IPS-20b (cell line): ENCODE results near the gene MGAT4B.
A peak's percentile ranks its signal among the peaks of the same experiment; 100 is the strongest.

Experiments
- H3K27ac ChIP-seq: one replicate; pipeline ENCODE4 v1.5.1; 2013; ENCODE audit warnings: low read length
- H3K27me3 ChIP-seq: 2 replicates; pipeline ENCODE4 v1.6.1; 2013; ENCODE audit warnings: mild to moderate bottlenecking, low read length, inconsistent platforms; ENCODE audit not compliant: insufficient read depth
- H3K36me3 ChIP-seq: 2 replicates; pipeline ENCODE4 v1.6.1; 2013; ENCODE audit warnings: low read depth, mild to moderate bottlenecking, inconsistent platforms, low read length, moderate library complexity; ENCODE audit not compliant: insufficient read depth
- H3K4me1 ChIP-seq: 2 replicates; pipeline ENCODE4 v1.6.1; 2013; ENCODE audit warnings: mild to moderate bottlenecking, control low read depth, inconsistent platforms, low read length, moderate library complexity; ENCODE audit not compliant: insufficient read depth
- H3K4me3 ChIP-seq: 2 replicates; pipeline ENCODE4 v1.5.1; 2013; ENCODE audit warnings: mild to moderate bottlenecking, low read length, inconsistent platforms
- H3K9ac ChIP-seq: 2 replicates; pipeline ENCODE4 v1.6.1; 2013; ENCODE audit warnings: low read depth, mild to moderate bottlenecking, inconsistent platforms, low read length, moderate library complexity
- H3K9me3 ChIP-seq: 2 replicates; pipeline ENCODE4 v1.6.1; 2013; ENCODE audit warnings: mild to moderate bottlenecking, low read depth, low read length, inconsistent platforms; ENCODE audit not compliant: insufficient read depth

MGAT4B gene

GRCh38 chr5:179763215-179763945, 43.3 kb downstream of the MGAT4B start:
- Histone ChIP-seq H3K27me3 (no peaks in the 10 kb centered on the region), H3K9me3 (no peaks in the 10 kb centered on the region), H3K9ac (no peak overlapping the region; the same call in 1 of the 2 replicates), H3K4me3 (no peak overlapping the region), H3K27ac (no peak overlapping the region), H3K36me3 (peaks cover 34% of the 10 kb centered on the region), H3K4me1 (peaks cover 21% of the 10 kb centered on the region)

DNA sequence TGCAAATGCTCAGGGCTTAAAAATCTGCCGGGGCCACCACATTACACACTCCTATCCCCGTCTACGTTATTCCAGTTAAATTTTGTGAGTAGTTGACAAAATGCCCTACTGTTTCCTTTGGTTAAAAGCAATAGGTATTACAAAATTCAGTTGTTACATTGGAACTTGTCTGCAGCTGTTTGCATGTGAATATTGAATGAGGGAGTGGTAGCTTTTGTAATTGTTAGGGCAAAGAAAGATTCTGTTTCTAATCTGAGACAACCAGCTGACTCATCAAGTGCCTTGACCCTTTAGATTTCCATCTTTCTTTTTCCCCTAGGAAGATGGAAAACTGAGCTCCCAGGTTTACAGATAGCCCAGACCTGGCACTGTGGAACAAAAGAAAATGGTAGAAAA, 43.9 kb downstream of the MGAT4B start:
- no peaks in the 10 kb centered on the region for H3K27me3 ChIP-seq
- H3K4me1 ChIP-seq, result peaks cover 21% of the 10 kb centered on the region
- no peak overlapping the region for H3K4me3 ChIP-seq
- H3K36me3 ChIP-seq, result peaks cover 29% of the 10 kb centered on the region
- H3K27ac ChIP-seq, result no peak overlapping the region
- H3K9me3 ChIP-seq, result no peaks in the 10 kb centered on the region
- H3K9ac ChIP-seq, result no peak overlapping the region

GRCh38 chr5:179762079-179762780, 44.4 kb downstream of the MGAT4B start:
- Histone ChIP-seq H3K27ac (no peak overlapping the region), H3K4me1 (peaks cover 21% of the 10 kb centered on the region), H3K9ac (no peak overlapping the region)

GRCh38 chr5:179759581-179760551, 46.8 kb downstream of the MGAT4B start:
- no peak overlapping the region for H3K9ac ChIP-seq
- H3K4me1 ChIP-seq, result peaks cover 28% of the 10 kb centered on the region
- no peaks in the 10 kb centered on the region for H3K9me3 ChIP-seq
- no peaks in the 10 kb centered on the region; the same call in 1 of the 2 replicates for H3K36me3 ChIP-seq
- no peak overlapping the region for H3K27ac ChIP-seq
- H3K4me3 ChIP-seq, result no peak overlapping the region
- no peaks in the 10 kb centered on the region for H3K27me3 ChIP-seq

More at GRCh38 chr5:179762079-179762780, 44.4 kb downstream of the MGAT4B start:
- no peaks in the 10 kb centered on the region for H3K27me3 ChIP-seq
- H3K9me3 ChIP-seq, result no peaks in the 10 kb centered on the region
- H3K4me3 ChIP-seq, result no peak overlapping the region
- H3K36me3 ChIP-seq, result peaks cover 23% of the 10 kb centered on the region

DNA sequence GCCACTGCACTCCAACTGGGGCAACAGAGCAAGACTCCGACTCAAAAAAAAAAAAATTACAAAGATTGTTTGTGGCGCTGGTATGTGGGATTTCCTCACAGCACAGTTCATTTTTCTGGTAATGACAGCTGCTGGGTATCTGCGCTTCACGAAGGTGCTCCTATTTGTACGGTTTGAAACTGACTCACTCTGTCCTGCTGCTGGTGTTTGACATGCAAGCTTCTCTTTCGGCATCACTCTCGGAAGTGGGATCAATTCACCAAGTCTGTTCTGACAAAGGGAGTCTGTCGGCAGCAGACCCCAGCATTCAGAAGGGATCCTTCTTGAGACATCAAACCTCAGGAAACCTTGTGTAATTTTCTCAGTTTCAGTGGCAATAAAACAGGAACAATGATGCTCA, 47.7 kb downstream of the MGAT4B start:
- Histone ChIP-seq H3K36me3 (no peaks in the 10 kb centered on the region; the same call in 1 of the 2 replicates), H3K27ac (no peak overlapping the region), H3K4me3 (no peak overlapping the region), H3K9ac (no peak overlapping the region), H3K4me1 (peaks cover 36% of the 10 kb centered on the region), H3K27me3 (no peaks in the 10 kb centered on the region), H3K9me3 (no peaks in the 10 kb centered on the region)

GRCh38 chr5:179755022-179755421, 51.6 kb downstream of the MGAT4B start:
- H3K27ac ChIP-seq, result no peak overlapping the region
- peaks cover 18% of the 10 kb centered on the region for H3K4me1 ChIP-seq
- no peaks in the 10 kb centered on the region for H3K9me3 ChIP-seq
- H3K27me3 ChIP-seq, result no peaks in the 10 kb centered on the region
- no peaks in the 10 kb centered on the region; the same call in none of the 2 replicates for H3K36me3 ChIP-seq
- H3K4me3 ChIP-seq, result peak overlapping the region; percentile 14; the same call in 1 of the 2 replicates
- peak overlapping the region; percentile 2; the same call in 1 of the 2 replicates for H3K9ac ChIP-seq

GRCh38 chr5:179753971-179754370, 52.7 kb downstream of the MGAT4B start:
- Histone ChIP-seq H3K36me3 (no peaks in the 10 kb centered on the region; the same call in none of the 2 replicates), H3K4me3 (no peak overlapping the region), H3K9ac (no peak overlapping the region), H3K4me1 (peaks cover 16% of the 10 kb centered on the region), H3K9me3 (no peaks in the 10 kb centered on the region), H3K27me3 (no peaks in the 10 kb centered on the region), H3K27ac (no peak overlapping the region)

DNA sequence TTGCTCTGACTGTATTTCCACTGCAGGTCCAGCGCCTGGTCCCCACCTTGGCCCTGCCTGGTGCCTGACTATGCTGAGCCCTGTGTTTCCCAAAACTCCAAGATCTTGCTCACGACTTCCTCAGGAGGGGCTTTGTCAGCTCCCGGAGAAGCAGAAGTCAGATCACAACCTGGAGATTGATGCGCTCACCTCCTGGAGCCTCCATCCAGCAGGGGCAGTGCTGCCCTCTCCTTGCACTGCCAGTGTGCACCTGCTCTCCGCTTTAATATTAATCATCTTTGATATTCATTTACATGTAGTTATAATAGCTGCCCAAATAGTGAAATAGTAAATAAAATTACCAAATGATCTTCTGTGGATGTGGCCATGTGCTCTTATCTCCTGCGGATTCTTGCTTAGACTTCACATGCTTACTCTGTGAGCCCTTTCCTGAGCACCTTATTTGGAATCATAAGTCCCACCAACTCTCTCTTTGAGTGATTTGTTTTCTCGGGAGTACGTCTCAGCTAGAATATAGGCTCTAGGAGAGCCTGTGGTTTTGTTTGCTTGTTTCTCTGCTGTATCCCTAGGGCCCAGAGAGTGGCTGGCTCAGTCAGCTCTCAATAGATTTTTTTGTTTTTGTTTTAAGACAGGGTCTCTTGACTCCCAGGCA, 56.7 kb downstream of the MGAT4B start:
- Histone ChIP-seq H3K9ac (no peak overlapping the region), H3K4me3 (no peak overlapping the region), H3K4me1 (peaks cover 10% of the 10 kb centered on the region), H3K36me3 (no peaks in the 10 kb centered on the region; the same call in 1 of the 2 replicates), H3K9me3 (no peaks in the 10 kb centered on the region), H3K27ac (no peak overlapping the region), H3K27me3 (no peaks in the 10 kb centered on the region)

DNA sequence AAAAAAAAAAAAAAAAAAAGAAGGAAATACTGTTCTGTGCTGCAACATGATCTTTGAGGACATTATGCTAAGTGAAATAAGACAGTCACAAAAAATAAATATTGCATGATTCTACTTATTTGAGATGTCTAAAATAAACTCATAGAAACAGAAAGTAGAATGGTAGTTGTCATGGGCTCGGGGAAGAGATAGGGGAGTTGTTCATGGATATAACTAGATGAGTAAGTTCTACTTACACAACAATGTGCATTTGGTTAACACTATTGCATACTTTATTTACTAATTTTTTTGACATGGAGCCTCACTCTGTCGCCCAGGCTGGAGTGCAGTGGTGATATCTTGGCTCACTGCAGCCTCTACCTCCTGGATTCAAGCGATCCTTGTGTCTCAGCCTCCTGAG, 58.9 kb downstream of the MGAT4B start:
- no peaks in the 10 kb centered on the region; the same call in 1 of the 2 replicates for H3K36me3 ChIP-seq
- no peaks in the 10 kb centered on the region for H3K27me3 ChIP-seq
- no peaks in the 10 kb centered on the region for H3K9me3 ChIP-seq
- H3K4me1 ChIP-seq, result no peaks in the 10 kb centered on the region
- no peak overlapping the region for H3K27ac ChIP-seq
- H3K4me3 ChIP-seq, result no peak overlapping the region
- H3K9ac ChIP-seq, result no peak overlapping the region
